SK-N-SH (cell line): Measurements from ENCODE around the gene COLEC11. TPM values are rescaled to one million over a fixed set of nuclear protein-coding genes. Genes with fewer than 3 reads are reported as not detected.
"Not testable (repeated sequence)": the region's sequence is repeated elsewhere in the genome, so short reads cannot be mapped to it uniquely, and the experiment has no call there.

Experiments
- CTCF ChIA-PET: fragments of 300-600, 350-600 bp; formaldehyde crosslinking; extraction: SDS; loops from one replicate; lab custom pipeline; 2021; lab: Yijun Ruan, JAX
- POLR2A ChIA-PET: fragments of 350-600 bp; sonication (Branson Sonifier 250); formaldehyde crosslinking; extraction: SDS; loops from one replicate; lab custom pipeline; 2020; ENCODE audit warnings: antibody characterized with exemption, inconsistent platforms; lab: Yijun Ruan, JAX
- DNase-seq: peaks from one replicate; pipeline ENCODE4 v3.0.0; 2012
- H2AFZ ChIP-seq: fragments of 200-600 bp; sonication (generic); 2 replicates; pipeline ENCODE4 v1.8.1; 2016; ENCODE audit warnings: antibody characterized with exemption, mild to moderate bottlenecking, low read depth
- H3F3A ChIP-seq: fragments of 200-600 bp; sonication (generic); replicated peaks from 2 replicates; pipeline ENCODE3; 2016; ENCODE audit warnings: antibody characterized with exemption, mild to moderate bottlenecking; ENCODE audit not compliant: insufficient read depth
- H3K27ac ChIP-seq, 2 experiments: fragments of 200-500 bp in 1 of 2; fragments of 200-600 bp in 1 of 2; sonication (Bioruptor generic) in 1 of 2; sonication (generic), shearing (Covaris generic) in 1 of 2; 2 replicates each; pipeline versions ENCODE4 v1.5.1 to v1.6.1; 2014 to 2016; ENCODE audit warnings: low read depth in 2 of 2, inconsistent platforms in 1 of 2, low read length in 1 of 2, mild to moderate bottlenecking in 1 of 2, mixed read lengths in 1 of 2
- H3K27me3 ChIP-seq: fragments of 200-600 bp; sonication (generic), shearing (Covaris generic); 2 replicates; pipeline ENCODE4 v1.6.1; 2016; ENCODE audit warnings: mixed run types; ENCODE audit not compliant: insufficient read depth
- H3K36me3 ChIP-seq, 2 experiments: fragments of 200-500 bp in 1 of 2; fragments of 200-600 bp in 1 of 2; sonication (Bioruptor generic) in 1 of 2; sonication (generic) in 1 of 2; replicated peaks in 1 of 2; 2 replicates each; pipeline versions ENCODE3 to v1.5.1; 2014 to 2016; ENCODE audit warnings: low read length in 1 of 2, mild to moderate bottlenecking in 1 of 2; ENCODE audit not compliant: insufficient read depth in 2 of 2, control insufficient read depth in 1 of 2
- H3K4me1 ChIP-seq, 2 experiments: fragments of 200-500 bp in 1 of 2; fragments of 200-600 bp in 1 of 2; sonication (Bioruptor generic) in 1 of 2; sonication (generic), shearing (Covaris generic) in 1 of 2; 2 replicates each; pipeline versions ENCODE4 v1.5.1 to v1.6.1; 2014 to 2016; ENCODE audit warnings: low read depth in 1 of 2, low read length in 1 of 2, mixed run types in 1 of 2; ENCODE audit not compliant: insufficient read depth in 2 of 2, control insufficient read depth in 1 of 2
- H3K4me2 ChIP-seq: fragments of 200-600 bp; sonication (generic), shearing (Covaris generic); 2 replicates; pipeline ENCODE4 v1.6.1; 2017; ENCODE audit warnings: mixed run types
- H3K4me3 ChIP-seq, 2 experiments: fragments of 200-500 bp in 1 of 2; fragments of 200-600 bp in 1 of 2; sonication (Bioruptor generic) in 1 of 2; sonication (generic), shearing (Covaris generic) in 1 of 2; 2 replicates each; pipeline versions ENCODE4 v1.5.1 to v1.8.1; 2014 to 2016; ENCODE audit warnings: low read depth in 2 of 2, inconsistent platforms in 1 of 2, low read length in 1 of 2, mild to moderate bottlenecking in 1 of 2, mixed read lengths in 1 of 2, moderate library complexity in 1 of 2
- H3K79me2 ChIP-seq: fragments of 200-600 bp; sonication (generic); 2 replicates; pipeline ENCODE4 v1.8.1; 2017; ENCODE audit warnings: mild to moderate bottlenecking; ENCODE audit not compliant: insufficient read depth
- H3K9ac ChIP-seq: fragments of 200-600 bp; sonication (generic); 2 replicates; pipeline ENCODE4 v1.6.1; 2017; ENCODE audit warnings: mixed run types
- H3K9me2 ChIP-seq: fragments of 200-600 bp; sonication (generic); 2 replicates; pipeline ENCODE4 v1.6.1; 2017; ENCODE audit warnings: mixed run types
- H3K9me3 ChIP-seq: fragments of 200-600 bp; sonication (generic); 2 replicates; pipeline ENCODE4 v1.6.1; 2017; ENCODE audit warnings: mixed run types, mild to moderate bottlenecking, moderate library complexity
- H4K20me1 ChIP-seq: fragments of 200-600 bp; sonication (generic); 2 replicates; pipeline ENCODE4 v1.6.1; 2017; ENCODE audit warnings: mild to moderate bottlenecking, mixed run types; ENCODE audit not compliant: insufficient read depth
- CTCF ChIP-seq: fragments of 200-600 bp; sonication (generic); IDR thresholded peaks from 2 replicates; pipeline ENCODE4 v1.6.1; 2017; ENCODE audit warnings: antibody characterized with exemption, mild to moderate bottlenecking, moderate library complexity
- ELF1 ChIP-seq: IDR thresholded peaks from 2 replicates; pipeline ENCODE4 v1.4.0; 2012
- GABPA ChIP-seq: IDR thresholded peaks from 2 replicates; pipeline ENCODE4 v1.4.0; 2012; ENCODE audit warnings: low read depth, mild to moderate bottlenecking
- MEF2A ChIP-seq: IDR thresholded peaks from 2 replicates; pipeline ENCODE4 v1.4.0; 2012; ENCODE audit warnings: low read depth, borderline replicate concordance
- NFIC ChIP-seq: IDR thresholded peaks from 2 replicates; pipeline ENCODE4 v1.4.0; 2012; ENCODE audit warnings: borderline replicate concordance
- NRF1 ChIP-seq: IDR thresholded peaks from 2 replicates; pipeline ENCODE4 v1.6.1; 2012; ENCODE audit warnings: low read depth, mild to moderate bottlenecking, low read length
- RAD21 ChIP-seq: IDR thresholded peaks from 2 replicates; pipeline ENCODE4 v1.6.1; 2012; ENCODE audit warnings: mild to moderate bottlenecking, low read length
- RXRA ChIP-seq: IDR thresholded peaks from 2 replicates; pipeline ENCODE4 v1.4.0; 2012; ENCODE audit warnings: low read depth, mild to moderate bottlenecking, borderline replicate concordance
- TAF1 ChIP-seq: IDR thresholded peaks from 2 replicates; pipeline ENCODE4 v1.6.1; 2012; ENCODE audit warnings: low read depth, mild to moderate bottlenecking, low read length, moderate library complexity, borderline replicate concordance
- YY1 ChIP-seq: IDR thresholded peaks from 2 replicates; pipeline ENCODE4 v1.4.0; 2012; ENCODE audit warnings: low read depth, mild to moderate bottlenecking
- ZBTB33 ChIP-seq: IDR thresholded peaks from 2 replicates; pipeline ENCODE4 v1.4.0; 2012; ENCODE audit warnings: low read depth, borderline replicate concordance
- WGBS: methylation state at CpG from one replicate; pipeline ENCODE4 v1.1.6; 2017; ENCODE audit warnings: low lambda C conversion rate; 5-methylcytosine and 5-hydroxymethylcytosine counted together
- polyA plus RNA-seq, 3 experiments: library from polyadenylated mRNA; depleted of rRNA; stranded (reverse); fragments of >200 nt; gene quantifications; 2 replicates each; pipeline ENCODE4 v1.2.3, GENCODE V29; 2012

The COLEC11 gene
- polyA plus RNA-seq, 1 of the 3 experiments (the other 2 are of a cell fraction) = 8.7 TPM

- DNase-seq = no peak
- Histone ChIP-seq H3K79me2 (no peaks in the 10 kb centered on the region), H2AFZ (no peak overlapping the region)
Observed at GRCh38 chr2:3612639-3613523, 18.0 kb downstream of the COLEC11 start.

GRCh38 chr2:3613524-3613905 is 18.6 kb downstream of the COLEC11 start:
- 86% methylated on average over 12 of the region's 12 CpGs for WGBS
- H4K20me1 ChIP-seq = no peaks in the 10 kb centered on the region
- H3K9me3 ChIP-seq = peaks cover 6% of the 10 kb centered on the region; the same call in 1 of the 2 replicates
- no peak overlapping the region for H3K4me3 ChIP-seq
- DNase-seq = no peak
- no peak overlapping the region for H2AFZ ChIP-seq
- peaks cover 0 to 25% of the 10 kb centered on the region in 2 experiments; a peak in 2 of 4 replicates for H3K4me1 ChIP-seq
- ChIA-PET CTCF (no interaction called here), POLR2A (interaction anchor here (0.6 kb wide), 1 partner anchor 38 kb away, joined by 4 read pairs; no protein-coding TSS in a partner anchor)
- no peak overlapping the region for H3K27ac ChIP-seq
- H3K79me2 ChIP-seq = no peaks in the 10 kb centered on the region
- H3K9me2 ChIP-seq = no peaks in the 10 kb centered on the region
- H3F3A ChIP-seq = peaks cover 5% of the 10 kb centered on the region
- no peak overlapping the region for H3K4me2 ChIP-seq
- H3K36me3 ChIP-seq = peaks cover 0 to 3% of the 10 kb centered on the region in 2 experiments
- TF ChIP-seq TAF1 (no peak), NFIC (no peak), ELF1 (no peak), RAD21 (no peak), GABPA (no peak), MEF2A (no peak), YY1 (no peak), NRF1 (no peak), ZBTB33 (no peak), CTCF (no peak)
- no peak overlapping the region for H3K9ac ChIP-seq
- H3K27me3 ChIP-seq = no peaks in the 10 kb centered on the region

More at GRCh38 chr2:3612639-3613523, 18.0 kb downstream of the COLEC11 start:
- no peak overlapping the region for H3K4me2 ChIP-seq
- H3K27ac ChIP-seq = no peak overlapping the region
- H3K4me3 ChIP-seq = no peak overlapping the region
- peaks cover 0 to 27% of the 10 kb centered on the region in 2 experiments; a peak in 2 of 4 replicates for H3K4me1 ChIP-seq
- H3K27me3 ChIP-seq = no peaks in the 10 kb centered on the region
- H3F3A ChIP-seq = peaks cover 5% of the 10 kb centered on the region
- H4K20me1 ChIP-seq = no peaks in the 10 kb centered on the region
- H3K9me2 ChIP-seq = no peaks in the 10 kb centered on the region
- WGBS = 73% methylated on average over 26 of the region's 29 CpGs
- TF ChIP-seq RXRA (no peak), TAF1 (no peak)
- peaks cover 0 to 3% of the 10 kb centered on the region in 2 experiments for H3K36me3 ChIP-seq
- POLR2A ChIA-PET = no interaction called here
- H3K9me3 ChIP-seq = peaks cover 6% of the 10 kb centered on the region; the same call in 1 of the 2 replicates
- CTCF ChIA-PET = no interaction called here
- no peak overlapping the region for H3K9ac ChIP-seq

GRCh38 chr2:3614743-3615142 is 19.8 kb downstream of the COLEC11 start:
- DNase-seq, H3K36me3 ChIP-seq, H3K79me2 ChIP-seq, H4K20me1 ChIP-seq, H3F3A ChIP-seq, H3K27me3 ChIP-seq, H3K27ac ChIP-seq, H3K4me2 ChIP-seq, POLR2A ChIA-PET, CTCF ChIA-PET, H2AFZ ChIP-seq, H3K9me2 ChIP-seq, H3K9ac ChIP-seq, H3K4me3 ChIP-seq, H3K9me3 ChIP-seq: not testable (repeated sequence)
- peaks cover 0 to 13% of the 10 kb centered on the region in 2 experiments; a peak in 2 of 4 replicates for H3K4me1 ChIP-seq
- WGBS = 23% methylated on average over 2 of the region's 2 CpGs

GRCh38 chr2:3615541-3616200 is 20.8 kb downstream of the COLEC11 start:
- WGBS = 92% methylated on average over 14 of the region's 46 CpGs
- H3K4me2 ChIP-seq, DNase-seq, H3K4me3 ChIP-seq, H3K9ac ChIP-seq, H3K4me1 ChIP-seq, H4K20me1 ChIP-seq, H3K9me2 ChIP-seq, H3K27me3 ChIP-seq, H3K79me2 ChIP-seq, H3K27ac ChIP-seq, CTCF ChIA-PET, H3F3A ChIP-seq, H3K9me3 ChIP-seq, H3K36me3 ChIP-seq, H2AFZ ChIP-seq, POLR2A ChIA-PET: not testable (repeated sequence)
